Keratinocyte (primary cell): ENCODE results near the gene FAM229B. TPM values are rescaled to one million over a fixed set of nuclear protein-coding genes. Genes with fewer than 3 reads are reported as not detected.

Experiments
- DNase-seq: peaks from one replicate; pipeline ENCODE4 v3.0.0-alpha.2; 2011; ENCODE audit warnings: low read depth, missing footprints, low spot score
- FAIRE-seq: peaks from 2 replicates; lab custom pipeline; 2011; peaks lifted over from hg19 to GRCh38; lab: Jason Lieb, UNC
- H2AFZ ChIP-seq: 2 replicates; pipeline ENCODE4 v1.6.0; 2012; ENCODE audit warnings: low read length, control low read depth, inconsistent platforms; ENCODE audit not compliant: control insufficient read depth
- H3K27ac ChIP-seq: 2 replicates; pipeline ENCODE4 v1.5.1; 2011; ENCODE audit warnings: low read length; ENCODE audit not compliant: control insufficient read depth, insufficient read depth
- H3K27me3 ChIP-seq: 3 replicates; pipeline ENCODE4 v1.6.0; 2011; ENCODE audit warnings: low read length; ENCODE audit not compliant: control insufficient read depth, insufficient read depth; ENCODE audit errors: extremely low read depth
- H3K36me3 ChIP-seq, 2 experiments: 2 replicates in 1 of 2; 3 replicates in 1 of 2; pipeline ENCODE4 v1.5.1; 2011; ENCODE audit warnings: low read length in 2 of 2, mild to moderate bottlenecking in 1 of 2; ENCODE audit not compliant: control insufficient read depth in 2 of 2, insufficient read depth in 2 of 2; ENCODE audit errors: extremely low read depth in 1 of 2
- H3K4me1 ChIP-seq: 3 replicates; pipeline ENCODE4 v1.5.1; 2011; ENCODE audit warnings: low read length; ENCODE audit not compliant: control insufficient read depth, insufficient read depth; ENCODE audit errors: extremely low read depth
- H3K4me2 ChIP-seq: 3 replicates; pipeline ENCODE4 v1.6.0; 2011; ENCODE audit warnings: low read depth, low read length; ENCODE audit not compliant: control insufficient read depth, insufficient read depth; ENCODE audit errors: extremely low read depth
- H3K4me3 ChIP-seq, 3 experiments: fragments of 200-600 bp in 1 of 3; sonication (generic) in 1 of 3; 2 replicates in 2 of 3; 3 replicates in 1 of 3; pipeline ENCODE4 v1.5.1; 2011 to 2016; ENCODE audit warnings: low read length in 3 of 3, mild to moderate bottlenecking in 3 of 3, control low read depth in 2 of 3, inconsistent platforms in 1 of 3, low read depth in 1 of 3, mixed read lengths in 1 of 3, mixed run types in 1 of 3, moderate library complexity in 1 of 3; ENCODE audit not compliant: control insufficient read depth in 2 of 3, insufficient read depth in 2 of 3; ENCODE audit errors: extremely low read depth in 1 of 3
- H3K79me2 ChIP-seq: 2 replicates; pipeline ENCODE4 v1.6.0; 2012; ENCODE audit warnings: low read length; ENCODE audit not compliant: control insufficient read depth, insufficient read depth
- H3K9ac ChIP-seq: 3 replicates; pipeline ENCODE4 v1.6.0; 2011; ENCODE audit warnings: low read length; ENCODE audit not compliant: control insufficient read depth, insufficient read depth; ENCODE audit errors: extremely low read depth
- H3K9me1 ChIP-seq: 3 replicates; pipeline ENCODE4 v1.6.0; 2011; ENCODE audit warnings: low read length; ENCODE audit not compliant: control insufficient read depth, insufficient read depth; ENCODE audit errors: extremely low read depth
- H3K9me3 ChIP-seq: 2 replicates; pipeline ENCODE4 v1.5.1; 2012; ENCODE audit warnings: low read depth, low read length; ENCODE audit not compliant: control insufficient read depth
- H4K20me1 ChIP-seq: 3 replicates; pipeline ENCODE4 v1.6.0; 2011; ENCODE audit warnings: low read length; ENCODE audit not compliant: control insufficient read depth, insufficient read depth; ENCODE audit errors: extremely low read depth
- CTCF ChIP-seq, 3 experiments: IDR thresholded peaks in 1 of 3; conservative IDR thresholded peaks in 1 of 3; optimal IDR thresholded peaks in 1 of 3; 2 replicates in 2 of 3; 3 replicates in 1 of 3; pipeline versions ENCODE3 to v1.5.1; 2011; ENCODE audit warnings: low read length in 3 of 3, mild to moderate bottlenecking in 3 of 3, moderate library complexity in 2 of 3, control low read depth in 1 of 3, inconsistent platforms in 1 of 3; ENCODE audit not compliant: insufficient read depth in 2 of 3; ENCODE audit errors: extremely low read depth in 1 of 3
- EZH2 ChIP-seq: IDR thresholded peaks from one replicate; pipeline ENCODE4 v1.6.1; 2012; ENCODE audit warnings: inconsistent platforms, mild to moderate bottlenecking, low read length, moderate library complexity
- dilution Hi-C: fragments of 300-500 bp; cut with MboI; formaldehyde crosslinking; loops from one replicate; pipeline ENCODE4 v1.7.0; 2020; ENCODE audit warnings: low sequenced_read_pairs; ENCODE audit not compliant: extremely low pct_ligation_motif_present
- polyA plus RNA-seq, 5 experiments: library from polyadenylated mRNA; depleted of rRNA in 3 of 5; stranded (reverse) in 3 of 5; stranded (forward) in 1 of 5; unstranded in 1 of 5; fragments of >200 nt; gene quantifications; 1 replicate in 1 of 5; 2 replicates in 3 of 5; 3 replicates in 1 of 5; pipeline versions ENCODE4 v1.2.1 to v1.2.3, GENCODE V29; 2011 to 2012; ENCODE audit warnings: missing spikeins in 2 of 5, low read depth in 1 of 5, low replicate concordance in 1 of 5

Gene FAM229B
- polyA plus RNA-seq, 1 donor (not counting 4 experiments of a cell fraction or from before 2014, with no cell fraction given) = 15.0 TPM

GRCh38 chr6:112144145-112144926, 56.9 kb downstream of the FAM229B start:
- H3K27ac ChIP-seq = no peak overlapping the region

GRCh38 chr6:112145080-112145573, 57.7 kb downstream of the FAM229B start:
- H3K27ac ChIP-seq = no peak overlapping the region
- no peak for FAIRE-seq
- no peaks in the 10 kb centered on the region for H3K36me3 ChIP-seq

More at GRCh38 chr6:112144145-112144926, 56.9 kb downstream of the FAM229B start:
- Histone ChIP-seq H3K79me2 (no peaks in the 10 kb centered on the region), H3K9me1 (no peaks in the 10 kb centered on the region), H3K9me3 (no peaks in the 10 kb centered on the region), H3K36me3 (no peaks in the 10 kb centered on the region), H2AFZ (no peak overlapping the region), H4K20me1 (no peaks in the 10 kb centered on the region), H3K4me2 (no peak overlapping the region), H3K4me3 (no peak overlapping the region), H3K9ac (no peak overlapping the region), H3K4me1 (no peaks in the 10 kb centered on the region), H3K27me3 (no peaks in the 10 kb centered on the region)
- DNase-seq (no peak), FAIRE-seq (no peak)
- dilution Hi-C loops = no loop called here
- no peak for TF ChIP-seq CTCF (optimal IDR thresholded peaks at IDR 0.05 in 1 of 3, IDR thresholded peaks at IDR 0.05 in 1 of 3, conservative IDR thresholded peaks at IDR 0.05 in 1 of 3; ENCODE audit: extremely low read depth in 1 of 3, insufficient read depth in 2 of 3, low read length in 3 of 3)
- TF ChIP-seq EZH2 = no peak

More at GRCh38 chr6:112145080-112145573, 57.7 kb downstream of the FAM229B start:
- no peaks in the 10 kb centered on the region for H3K9me1 ChIP-seq
- no peak for DNase-seq
- TF ChIP-seq CTCF (optimal IDR thresholded peaks at IDR 0.05 in 1 of 3, IDR thresholded peaks at IDR 0.05 in 1 of 3, conservative IDR thresholded peaks at IDR 0.05 in 1 of 3; ENCODE audit: extremely low read depth in 1 of 3, insufficient read depth in 2 of 3, low read length in 3 of 3) = no peak
- dilution Hi-C loops = no loop called here
- H3K4me2 ChIP-seq = no peak overlapping the region
- no peak overlapping the region for H3K9ac ChIP-seq
- H3K4me1 ChIP-seq = no peaks in the 10 kb centered on the region
- H3K9me3 ChIP-seq = no peaks in the 10 kb centered on the region
- no peaks in the 10 kb centered on the region for H3K27me3 ChIP-seq
- no peak overlapping the region for H2AFZ ChIP-seq
- H3K79me2 ChIP-seq = no peaks in the 10 kb centered on the region
- H4K20me1 ChIP-seq = no peaks in the 10 kb centered on the region
- no peak overlapping the region for H3K4me3 ChIP-seq
